ENCODE results near the gene POU3F4.

The POU3F4 gene

GRCh38 chrX:83508526-83509253 lies 600 bp downstream of the POU3F4 start:
- POLR2A ChIA-PET, result no interaction called here
- CTCF ChIA-PET, result no interaction called here
- TF ChIP-seq, protein P1, sequence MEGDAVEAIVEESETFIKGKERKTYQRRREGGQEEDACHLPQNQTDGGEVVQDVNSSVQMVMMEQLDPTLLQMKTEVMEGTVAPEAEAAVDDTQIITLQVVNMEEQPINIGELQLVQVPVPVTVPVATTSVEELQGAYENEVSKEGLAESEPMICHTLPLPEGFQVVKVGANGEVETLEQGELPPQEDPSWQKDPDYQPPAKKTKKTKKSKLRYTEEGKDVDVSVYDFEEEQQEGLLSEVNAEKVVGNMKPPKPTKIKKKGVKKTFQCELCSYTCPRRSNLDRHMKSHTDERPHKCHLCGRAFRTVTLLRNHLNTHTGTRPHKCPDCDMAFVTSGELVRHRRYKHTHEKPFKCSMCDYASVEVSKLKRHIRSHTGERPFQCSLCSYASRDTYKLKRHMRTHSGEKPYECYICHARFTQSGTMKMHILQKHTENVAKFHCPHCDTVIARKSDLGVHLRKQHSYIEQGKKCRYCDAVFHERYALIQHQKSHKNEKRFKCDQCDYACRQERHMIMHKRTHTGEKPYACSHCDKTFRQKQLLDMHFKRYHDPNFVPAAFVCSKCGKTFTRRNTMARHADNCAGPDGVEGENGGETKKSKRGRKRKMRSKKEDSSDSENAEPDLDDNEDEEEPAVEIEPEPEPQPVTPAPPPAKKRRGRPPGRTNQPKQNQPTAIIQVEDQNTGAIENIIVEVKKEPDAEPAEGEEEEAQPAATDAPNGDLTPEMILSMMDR (IDR thresholded peaks at IDR 0.05; ENCODE audit: control extremely low read depth, extremely low read depth, low read depth, missing control alignments), result no peak
- DNase-seq (ENCODE audit: extremely low spot score), result no peak

- no peak for DNase-seq (ENCODE audit: extremely low spot score)
- ChIA-PET POLR2A (no interaction called here), CTCF (no interaction called here)
- TF ChIP-seq, protein P1 (IDR thresholded peaks at IDR 0.05; ENCODE audit: control extremely low read depth, extremely low read depth, low read depth, missing control alignments), result no peak
Measured at GRCh38 chrX:83509254-83509801, 1.2 kb downstream of the POU3F4 start.

- TF ChIP-seq, protein P1 (IDR thresholded peaks at IDR 0.05; ENCODE audit: control extremely low read depth, extremely low read depth, low read depth, missing control alignments), result no peak
- DNase-seq (ENCODE audit: extremely low spot score), result no peak
- ChIA-PET CTCF (no interaction called here), POLR2A (no interaction called here)
Measured at GRCh38 chrX:83510510-83511062, 2.5 kb downstream of the POU3F4 start.

DNA sequence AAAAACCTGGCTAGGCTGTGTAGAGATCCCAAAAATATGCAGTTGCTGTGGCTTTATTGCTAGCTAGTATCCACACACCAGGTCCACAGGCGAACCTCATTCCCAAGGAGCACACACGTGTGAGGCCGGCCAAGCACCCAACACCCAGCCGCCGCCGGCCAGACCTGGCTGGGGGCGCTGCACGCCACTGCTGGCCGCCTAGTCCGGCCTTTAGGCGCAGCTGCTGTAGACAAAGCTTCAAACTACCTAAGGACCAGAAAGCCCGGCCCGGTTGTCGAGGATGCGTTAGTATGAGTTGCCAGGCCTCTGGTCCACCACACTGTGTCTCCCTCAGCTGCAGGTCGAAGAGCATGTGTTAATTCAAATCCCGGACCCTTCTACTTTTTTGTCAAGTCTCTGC lies 3.1 kb downstream of the POU3F4 start:
- CTCF ChIA-PET, result no interaction called here

GRCh38 chrX:83512111-83512510 lies 4.0 kb downstream of the POU3F4 start:
- no peak for DNase-seq (ENCODE audit: extremely low spot score)
- TF ChIP-seq, protein P1 (IDR thresholded peaks at IDR 0.05; ENCODE audit: control extremely low read depth, extremely low read depth, low read depth, missing control alignments), result no peak
- POLR2A ChIA-PET, result no interaction called here

More for the DNA sequence above, 3.1 kb downstream of the POU3F4 start:
- TF ChIP-seq, protein P1 (IDR thresholded peaks at IDR 0.05; ENCODE audit: control extremely low read depth, extremely low read depth, low read depth, missing control alignments), result no peak
- no peak for DNase-seq (ENCODE audit: extremely low spot score)
- POLR2A ChIA-PET, result no interaction called here

DNA sequence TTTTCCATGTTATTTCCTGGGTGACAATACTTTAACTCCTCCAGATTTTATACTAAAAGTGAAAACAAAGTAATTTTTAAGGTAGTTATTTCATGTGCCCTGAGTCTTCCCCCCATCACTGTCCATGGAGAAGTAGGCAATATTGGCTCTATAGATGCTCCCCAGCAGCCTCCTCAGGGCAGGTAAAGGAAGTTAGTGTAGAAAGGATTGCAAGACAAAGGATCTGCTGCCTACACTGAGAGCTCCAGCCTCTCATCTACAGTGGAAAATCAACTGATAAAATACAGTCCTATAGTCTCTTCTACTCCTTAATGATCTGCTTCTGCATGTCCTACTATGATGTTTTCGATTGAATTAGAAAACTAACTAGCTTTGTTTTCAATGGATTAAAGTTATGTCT lies 8.5 kb downstream of the POU3F4 start:
- TF ChIP-seq, protein P1 (IDR thresholded peaks at IDR 0.05; ENCODE audit: control extremely low read depth, extremely low read depth, low read depth, missing control alignments), result no peak
- no peak for DNase-seq (ENCODE audit: extremely low spot score)
- CTCF ChIA-PET, result no interaction called here
- POLR2A ChIA-PET, result no interaction called here

More at GRCh38 chrX:83512111-83512510, 4.0 kb downstream of the POU3F4 start:
- CTCF ChIA-PET, result no interaction called here
